SW480 (cell line): ENCODE data around the gene RBBP7.

ENCODE experiments used
- DNase-seq: peaks from one replicate; pipeline ENCODE4 v3.0.0-alpha.2; 2016; ENCODE audit warnings: low spot score

The RBBP7 gene

DNA sequence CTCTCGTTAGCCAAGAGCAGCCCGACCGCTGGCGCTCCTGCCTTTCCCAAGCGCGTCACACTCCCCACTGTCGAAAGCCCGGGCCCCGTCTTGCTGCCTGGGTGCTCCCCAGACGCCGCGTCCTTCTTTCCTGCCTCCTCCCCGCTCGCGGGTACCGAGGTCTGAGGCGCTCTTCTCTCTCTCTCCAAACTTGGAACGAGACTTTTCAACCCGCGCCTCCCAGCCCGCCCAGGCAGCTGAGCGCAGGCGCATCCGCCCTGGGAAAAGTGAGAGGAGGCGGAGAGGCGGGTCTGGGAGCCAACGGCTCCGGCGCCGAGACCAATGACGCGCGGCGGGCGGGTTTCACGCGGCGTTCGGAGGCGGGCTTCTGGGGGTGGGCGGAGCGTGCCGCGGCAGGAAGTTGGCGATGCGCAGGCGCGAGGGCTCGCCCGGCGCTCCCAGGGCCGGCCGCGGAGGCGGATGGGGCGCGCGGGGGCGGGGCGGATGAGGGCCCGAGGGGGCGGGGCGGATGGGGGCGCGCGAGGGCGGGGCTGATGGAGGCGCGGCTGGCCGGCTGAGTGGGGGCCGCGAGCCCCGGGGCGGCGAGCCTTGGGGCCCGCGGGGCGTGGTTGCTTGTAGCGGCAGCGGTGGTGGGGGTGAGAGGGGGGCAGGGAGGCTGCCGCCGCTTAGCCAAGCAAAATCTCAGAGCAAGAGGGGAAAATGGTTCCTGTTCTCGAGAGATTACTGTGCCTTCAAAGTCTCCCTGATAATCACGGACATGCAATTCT, at the start of gene RBBP7:
RBBP7 (minus strand) TSS at position 268 of the 767 bp plus-strand sequence. CDS start 309 bp downstream, outside the sequence.
- DNase-seq, result peak; percentile 89

DNA sequence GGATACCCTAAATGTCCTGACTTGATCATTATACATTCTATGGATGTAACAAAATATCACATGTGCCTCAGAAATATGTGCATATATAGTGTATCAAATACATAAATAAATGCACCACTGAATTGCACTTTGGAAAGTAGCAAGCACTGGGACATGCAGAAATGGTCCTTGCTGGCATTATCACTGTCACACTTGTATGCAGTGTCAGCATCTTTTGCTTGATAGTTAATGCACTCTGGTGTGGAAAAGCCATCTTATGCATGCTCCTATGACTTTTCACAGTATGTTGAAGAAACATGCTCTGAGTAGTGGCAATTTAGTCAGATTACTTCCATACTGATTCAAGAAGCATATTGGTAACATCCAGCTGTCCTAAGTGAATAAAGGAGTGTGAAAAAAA, 48.8 kb upstream of the RBBP7 start:
- DNase-seq, result no peak

DNA sequence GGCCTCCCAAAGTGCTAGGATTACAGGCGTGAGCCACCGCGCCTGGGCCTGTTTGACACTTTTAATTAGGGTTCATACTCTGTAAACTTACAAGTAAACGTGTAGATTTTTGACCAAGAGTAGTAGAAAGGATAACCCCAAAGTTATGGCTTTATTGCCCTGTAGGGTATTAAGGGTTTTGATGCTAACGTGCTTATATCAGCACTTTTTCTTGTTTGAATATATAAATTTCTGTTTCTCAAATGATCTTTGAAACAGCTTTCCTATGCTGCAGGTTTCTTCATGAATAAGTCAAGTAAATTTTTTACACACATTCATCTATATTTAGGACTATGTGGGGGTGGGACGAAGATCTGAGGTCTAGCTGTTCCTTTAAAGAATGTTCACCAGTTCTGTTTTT, 47.0 kb upstream of the RBBP7 start:
- DNase-seq, result no peak

DNA sequence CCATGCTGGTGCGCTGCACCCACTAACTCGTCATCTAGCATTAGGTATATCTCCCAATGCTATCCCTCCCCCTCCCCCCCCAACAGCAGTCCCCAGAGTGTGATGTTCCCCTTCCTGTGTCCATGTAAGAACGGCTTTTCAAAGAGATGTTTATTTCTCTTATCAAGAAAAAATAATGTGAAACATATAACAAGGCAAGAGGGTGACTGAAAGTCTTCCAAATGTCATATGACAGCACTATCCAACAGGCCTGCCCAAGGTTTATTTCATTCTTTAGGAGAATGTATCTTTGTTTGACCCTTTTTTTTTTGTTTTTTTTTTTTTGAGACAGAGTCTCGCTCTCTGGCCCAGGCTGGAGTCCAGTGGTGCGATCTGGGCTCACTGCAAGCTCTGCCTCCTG, 46.4 kb upstream of the RBBP7 start:
- DNase-seq, result no peak

DNA sequence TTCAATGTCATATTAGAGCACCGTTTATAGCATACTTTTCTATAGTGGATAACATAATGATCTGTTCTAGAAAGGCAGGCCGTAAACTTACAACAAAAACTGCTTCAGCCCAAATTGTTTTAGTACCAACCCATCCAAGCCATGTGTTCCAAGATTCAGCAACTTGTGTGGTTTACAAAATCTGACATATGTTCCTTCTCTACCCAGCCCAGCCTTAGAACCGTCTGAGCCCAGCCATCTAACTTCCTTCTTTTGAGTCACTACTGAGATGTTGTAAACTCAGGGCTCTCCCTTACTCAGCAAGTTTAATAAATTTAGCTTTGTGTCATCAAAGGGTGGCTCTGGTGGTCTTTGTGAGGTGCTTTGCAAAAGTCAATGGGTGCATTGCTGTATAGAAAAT, 43.9 kb upstream of the RBBP7 start:
- no peak for DNase-seq

DNA sequence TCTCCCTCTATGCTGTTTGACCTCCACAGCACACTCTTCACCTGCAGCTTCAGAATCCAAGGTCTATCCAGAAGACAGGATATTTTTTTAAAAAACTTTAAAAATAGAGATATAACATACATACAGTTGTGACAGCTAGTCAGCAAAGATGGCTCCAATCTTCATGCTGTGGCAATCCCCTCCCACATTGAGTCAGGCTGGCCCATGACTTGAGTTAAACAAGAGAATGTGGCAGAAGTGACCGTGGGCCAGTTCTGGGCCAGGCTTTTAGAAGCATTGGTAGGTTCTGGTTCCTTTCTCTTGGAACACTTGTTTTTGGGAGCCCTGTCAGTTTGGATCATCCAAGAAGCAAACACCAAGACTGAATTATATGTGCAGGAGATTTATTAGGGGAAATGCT, 40.2 kb upstream of the RBBP7 start:
- no peak for DNase-seq

DNA sequence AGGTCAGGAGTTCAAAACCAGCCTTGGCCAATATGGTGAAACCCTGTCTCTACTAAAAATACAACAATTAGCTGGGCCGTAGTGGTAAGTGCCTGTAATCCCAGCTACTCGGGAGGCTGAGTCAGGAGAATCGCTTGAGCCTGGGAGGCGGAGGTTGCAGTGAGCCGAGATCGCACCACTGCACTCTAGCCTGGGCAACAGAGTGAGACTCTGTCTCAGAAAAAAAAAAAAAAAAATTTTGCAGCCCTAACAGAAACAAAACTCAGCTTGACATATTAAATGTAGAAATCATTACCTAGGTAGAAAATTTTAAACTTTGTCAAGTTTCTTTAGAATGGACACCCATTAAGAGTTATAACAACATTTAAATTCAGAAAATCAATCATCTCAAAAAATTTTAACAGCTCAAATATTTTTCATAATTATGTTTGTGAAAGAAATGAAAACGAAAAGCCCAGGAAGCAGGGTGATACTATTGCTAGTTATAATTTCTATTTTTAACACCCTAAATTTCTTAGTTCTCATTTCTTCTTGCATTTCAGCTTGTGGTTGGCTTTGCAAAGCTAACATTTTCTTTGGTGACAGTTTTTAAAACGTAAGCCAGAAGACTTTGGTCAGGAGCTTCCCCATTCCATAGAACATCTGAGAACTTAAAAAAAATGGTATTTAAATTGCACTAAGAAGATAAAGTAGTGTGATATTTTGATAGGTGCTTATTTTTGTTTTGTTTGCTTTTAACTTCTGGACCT, 33.3 kb upstream of the RBBP7 start:
- DNase-seq, result no peak

DNA sequence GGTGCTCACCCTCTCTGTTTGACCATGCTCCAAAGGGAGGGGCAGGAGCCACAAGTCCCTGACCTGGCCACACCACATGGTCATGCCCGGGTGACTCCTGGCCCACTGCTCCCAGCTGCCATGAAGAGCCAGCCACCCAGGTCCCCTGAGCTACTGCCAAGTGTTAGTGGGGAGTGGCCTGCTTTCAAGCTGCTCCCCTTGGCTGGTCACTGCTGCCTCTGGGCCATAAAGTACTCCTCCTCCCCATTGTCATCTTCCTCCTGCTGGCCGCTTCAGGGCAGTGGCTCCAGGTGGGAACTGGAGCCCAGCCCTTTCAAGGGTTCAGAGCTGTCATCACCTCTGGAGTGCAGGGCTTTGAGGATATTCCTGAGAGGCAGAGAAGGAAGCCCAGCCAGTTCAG, 27.3 kb upstream of the RBBP7 start:
- no peak for DNase-seq

DNA sequence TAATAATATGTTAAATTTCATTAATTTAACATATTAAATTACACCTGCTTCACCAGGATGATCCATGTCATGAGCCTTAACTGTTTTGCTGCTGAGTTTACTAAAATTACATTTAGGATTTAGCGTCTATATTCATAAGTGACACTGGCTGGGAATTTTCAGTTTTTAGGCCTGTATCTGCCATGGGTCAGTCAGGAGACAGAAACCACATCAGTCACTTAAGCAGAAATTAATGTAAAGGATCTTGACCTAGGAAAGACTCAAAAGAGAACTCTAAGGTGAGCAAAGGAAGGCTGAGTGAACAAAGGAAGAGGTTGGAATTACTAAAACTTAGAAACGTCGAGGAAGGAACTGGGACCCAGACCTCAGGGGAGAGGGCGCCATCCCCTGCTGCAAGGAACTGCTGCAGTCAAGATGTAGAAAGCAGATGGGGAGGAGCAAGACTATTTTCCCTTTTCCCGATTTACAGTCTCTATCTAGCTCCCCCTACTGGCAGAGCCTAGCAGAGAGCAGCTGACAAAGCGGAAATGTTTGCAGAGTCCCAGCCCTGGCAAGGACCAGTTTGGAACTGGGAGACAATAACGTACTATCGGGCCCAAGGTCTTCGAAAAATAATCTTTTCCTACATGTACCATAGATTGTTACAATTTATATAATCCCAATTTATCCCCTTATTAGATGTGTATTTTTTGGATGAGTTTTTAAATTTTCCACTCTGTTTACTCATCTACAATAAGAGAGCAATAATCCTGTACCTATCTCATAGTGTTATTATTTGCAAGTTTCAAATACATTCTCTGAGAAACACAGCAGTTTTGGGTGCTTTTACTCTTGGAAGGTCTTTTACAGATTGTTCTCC, 22.6 kb upstream of the RBBP7 start:
- DNase-seq, result peak; percentile 67

DNA sequence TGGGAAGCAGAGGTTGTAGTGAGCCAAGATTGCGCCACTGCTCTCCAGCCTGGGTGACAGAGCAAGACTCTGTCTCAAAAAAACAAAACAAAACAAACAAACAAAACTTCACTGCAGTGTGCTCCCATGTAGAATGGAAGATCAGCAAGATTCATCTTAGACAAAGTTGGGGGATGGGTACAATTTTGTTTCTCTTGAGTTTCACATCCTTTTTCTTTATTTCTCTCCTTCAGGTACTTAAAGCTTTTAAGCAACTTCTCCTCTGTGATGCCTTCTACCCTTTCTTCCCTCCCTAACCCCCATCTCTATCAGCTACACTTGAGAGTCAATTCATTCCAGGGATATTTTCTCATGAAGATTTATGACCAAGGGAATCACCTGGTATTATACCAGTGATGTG, 15.5 kb upstream of the RBBP7 start:
- DNase-seq, result no peak

DNA sequence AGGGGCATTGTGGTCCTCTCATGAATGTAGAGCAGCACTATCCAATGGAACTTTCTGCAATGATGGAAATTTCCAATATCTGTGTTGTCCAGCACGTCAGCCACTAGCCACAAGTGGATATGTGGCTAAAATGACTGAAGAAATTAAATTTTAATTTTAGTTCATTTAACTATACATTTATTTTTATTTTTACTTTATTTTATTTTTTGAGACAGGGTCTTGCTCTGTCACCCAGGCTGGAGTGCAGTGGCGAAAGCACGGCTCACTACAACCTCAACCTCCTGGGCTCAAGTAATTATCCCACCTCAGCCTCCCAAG, 13.3 kb upstream of the RBBP7 start:
- DNase-seq, result no peak

DNA sequence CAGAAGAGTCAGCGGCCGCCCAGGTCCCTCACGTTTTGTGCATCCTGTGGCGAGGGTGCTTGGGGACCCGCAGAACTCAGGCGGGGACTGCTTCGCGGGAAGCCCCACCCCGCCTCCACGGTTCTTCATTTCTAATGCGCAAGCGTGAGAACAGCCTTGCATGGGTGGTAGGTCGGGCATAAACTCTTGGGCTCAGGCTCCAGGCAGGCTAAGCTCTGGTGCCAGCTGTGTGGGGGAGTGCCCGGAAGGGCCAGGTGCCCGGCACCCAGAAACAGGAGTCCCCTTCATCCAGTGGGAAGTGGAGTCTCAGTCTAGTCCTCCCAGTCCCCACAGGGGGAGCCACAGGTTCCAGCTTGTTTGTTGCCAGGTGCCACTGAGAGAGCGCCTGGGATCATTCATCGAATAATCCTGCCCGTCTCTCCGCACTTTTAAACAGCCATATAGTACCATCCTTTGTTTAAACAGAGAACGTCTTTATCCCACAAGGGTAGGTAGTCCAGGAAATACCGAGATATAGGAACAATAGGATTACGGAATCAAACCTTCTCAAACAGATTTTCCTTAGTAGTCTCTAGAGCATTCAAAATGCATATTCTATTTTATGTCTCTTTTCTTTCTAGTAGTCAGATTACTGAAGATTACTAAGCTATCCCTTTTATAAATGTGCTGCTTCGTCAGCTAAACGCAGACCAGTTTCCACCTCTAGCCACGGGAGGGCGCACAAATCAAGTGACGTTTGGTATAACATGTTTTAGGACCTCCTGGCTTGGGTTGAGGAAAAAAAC, 12.7 kb upstream of the RBBP7 start:
- peak; percentile 87 for DNase-seq

DNA sequence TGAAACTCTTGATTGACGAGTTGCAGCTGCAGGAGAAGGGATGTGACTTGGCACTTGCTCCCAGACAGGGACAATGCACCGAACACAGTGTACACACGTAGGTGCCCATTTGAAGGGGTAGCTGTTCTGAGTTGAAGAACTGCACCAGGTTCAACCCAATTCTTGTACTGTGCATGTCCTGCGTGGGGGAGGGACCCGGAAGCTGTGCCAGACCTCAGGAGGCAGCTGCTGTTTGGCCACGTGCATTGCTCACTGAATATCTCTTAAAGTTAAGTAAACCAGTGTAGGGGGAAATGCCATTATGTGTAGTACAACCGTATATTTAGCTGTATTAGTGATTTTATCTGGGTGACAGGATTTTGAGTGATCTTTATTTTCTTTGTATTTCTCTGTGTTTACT, 12.0 kb upstream of the RBBP7 start:
- DNase-seq, result peak; percentile 36

DNA sequence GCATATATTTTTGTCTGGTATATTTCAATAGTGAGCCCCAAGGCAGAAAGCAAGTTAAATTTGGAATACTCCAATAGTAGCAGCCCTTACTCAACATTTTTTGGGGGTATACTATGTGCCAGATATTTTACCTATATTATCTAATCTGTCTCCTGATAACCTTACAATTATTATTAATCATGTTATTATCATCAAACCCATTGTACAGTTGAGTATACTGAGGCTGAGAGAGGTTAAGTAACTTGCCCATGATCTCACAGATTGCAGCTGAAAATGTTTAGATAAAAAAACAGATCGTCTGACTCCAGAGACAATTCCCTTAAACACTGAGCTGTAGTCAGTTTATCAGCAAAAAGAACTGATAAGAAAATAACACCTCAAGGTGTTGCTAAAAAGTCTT, 6.5 kb upstream of the RBBP7 start:
- DNase-seq, result no peak

DNA sequence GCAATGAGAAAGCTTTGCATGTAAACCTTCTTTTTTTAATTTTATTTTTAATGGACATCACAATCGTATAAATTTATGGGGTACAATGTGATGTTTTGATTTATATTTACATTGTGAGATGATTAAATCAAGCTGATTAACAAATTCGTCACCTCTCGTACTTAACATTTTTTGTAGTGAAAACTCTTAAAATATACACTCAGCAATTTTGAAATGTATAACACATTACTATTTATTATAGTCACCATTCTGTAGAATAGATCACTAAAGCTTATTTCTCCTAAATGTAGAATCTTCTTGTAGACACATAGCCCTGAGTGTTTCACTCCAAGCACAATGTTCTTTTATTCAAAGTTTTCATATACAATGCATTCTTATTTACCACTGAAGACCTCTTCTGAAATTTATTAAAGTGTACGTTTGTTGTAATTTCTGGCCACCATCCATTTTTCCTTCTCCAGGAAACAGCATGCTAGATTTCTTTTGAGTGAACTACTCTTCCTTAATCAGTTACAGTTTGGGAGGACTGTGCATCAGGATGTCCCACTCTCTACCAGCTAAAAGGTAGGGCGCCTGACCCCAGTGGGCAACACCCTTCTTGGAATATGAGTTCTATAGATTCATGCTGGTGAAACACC, 4.4 kb upstream of the RBBP7 start:
- no peak for DNase-seq

DNA sequence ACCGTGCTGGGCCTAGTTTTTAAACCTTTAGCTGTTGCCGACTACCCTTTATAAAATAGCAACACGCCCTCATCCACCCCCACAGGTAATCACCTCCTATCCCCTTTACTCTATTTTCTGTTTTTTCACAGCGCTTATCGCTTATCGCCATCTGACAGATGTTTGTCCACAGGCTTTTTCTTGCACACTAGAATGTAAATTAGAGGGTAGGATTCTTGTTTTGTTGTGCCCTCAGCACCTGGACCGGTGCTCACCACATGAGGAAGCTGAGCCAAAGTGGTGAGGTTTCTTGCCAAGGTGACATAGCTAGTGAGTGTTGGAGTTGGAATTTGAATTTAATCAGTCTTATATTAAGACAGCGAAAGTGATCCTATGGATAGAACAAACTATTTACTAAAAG, 2.9 kb upstream of the RBBP7 start:
- no peak for DNase-seq

DNA sequence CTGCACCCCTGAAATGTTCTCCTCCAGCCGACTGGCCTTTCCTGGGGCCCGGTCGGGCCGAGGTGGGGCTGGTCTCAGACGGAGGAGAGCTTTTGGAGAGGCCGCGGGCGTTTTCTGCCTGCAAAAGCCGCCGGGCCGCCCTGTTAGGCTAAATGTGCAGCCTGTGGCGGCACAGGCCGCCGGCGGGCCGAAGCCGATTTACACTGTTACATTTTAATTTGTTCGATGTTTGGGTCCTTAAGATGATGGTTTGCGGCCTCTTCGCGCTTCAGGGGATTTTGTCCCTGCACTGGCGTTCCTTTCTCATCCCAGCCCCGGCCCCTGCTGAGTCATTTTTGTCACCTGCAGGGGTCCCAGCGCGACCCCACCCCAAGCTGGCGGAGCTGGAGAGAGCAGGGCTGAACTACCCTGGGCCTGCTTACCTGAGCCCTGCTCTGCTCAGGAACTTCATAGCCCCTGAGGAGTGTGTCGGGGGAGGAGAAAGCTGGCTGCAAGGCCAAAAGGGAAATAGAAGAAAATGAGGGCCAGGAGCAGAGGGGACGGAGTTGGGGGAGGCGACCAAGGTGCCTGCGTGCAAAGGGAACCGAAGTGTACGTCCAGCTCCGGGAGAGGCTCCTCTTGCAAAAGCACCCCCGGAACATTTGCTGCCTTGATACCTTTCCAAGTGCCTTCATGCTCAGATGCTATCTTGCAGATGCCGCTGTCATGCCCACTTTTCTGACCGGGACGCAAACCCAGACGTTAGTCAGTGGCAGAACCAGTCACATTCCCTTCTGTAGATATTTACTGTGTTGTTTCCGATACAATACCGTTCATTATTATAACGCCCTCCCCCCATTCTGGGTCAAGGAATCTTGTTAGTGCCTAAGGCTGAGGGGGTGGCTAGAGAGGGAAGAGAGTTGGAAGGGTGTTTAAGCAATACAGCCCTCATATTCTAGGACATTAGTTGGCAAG, 977 bp upstream of the RBBP7 start:
- DNase-seq, result peak; percentile 44

DNA sequence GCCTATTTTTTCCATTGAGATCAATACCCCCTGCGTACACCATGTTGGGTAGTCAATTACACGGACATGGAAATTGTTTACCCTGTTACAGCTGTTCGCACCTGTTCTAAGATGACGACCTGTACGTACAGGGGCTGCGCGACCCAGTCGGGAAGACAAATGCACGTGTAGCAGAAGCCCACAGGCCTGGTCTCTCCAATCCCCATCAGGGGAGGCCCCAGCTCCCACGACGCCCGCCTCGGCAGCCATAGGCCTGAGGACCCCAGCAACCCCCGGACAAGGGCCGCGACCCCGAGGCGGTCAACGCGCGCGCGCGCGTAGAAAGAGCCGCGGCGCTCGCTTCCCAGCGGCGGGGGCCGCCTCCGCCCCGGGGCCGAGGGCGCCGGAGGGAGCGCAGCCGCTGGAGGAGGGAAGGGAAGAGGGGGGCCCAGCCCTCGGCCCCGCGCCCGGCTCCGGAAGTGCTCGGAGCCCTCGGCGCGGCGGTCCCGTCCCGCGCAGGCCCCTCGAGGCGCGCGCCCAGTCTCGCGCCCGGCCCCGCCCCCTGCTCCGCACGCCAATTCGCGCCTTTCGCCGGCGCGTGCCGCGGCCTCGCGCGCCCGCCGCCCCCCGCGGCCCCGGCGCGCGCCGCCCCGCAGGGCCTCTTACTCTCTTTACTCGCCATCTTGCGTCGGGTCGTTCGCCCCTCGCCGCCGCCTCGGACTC, 618 bp downstream of the RBBP7 start:
- DNase-seq, result peak; percentile 51

DNA sequence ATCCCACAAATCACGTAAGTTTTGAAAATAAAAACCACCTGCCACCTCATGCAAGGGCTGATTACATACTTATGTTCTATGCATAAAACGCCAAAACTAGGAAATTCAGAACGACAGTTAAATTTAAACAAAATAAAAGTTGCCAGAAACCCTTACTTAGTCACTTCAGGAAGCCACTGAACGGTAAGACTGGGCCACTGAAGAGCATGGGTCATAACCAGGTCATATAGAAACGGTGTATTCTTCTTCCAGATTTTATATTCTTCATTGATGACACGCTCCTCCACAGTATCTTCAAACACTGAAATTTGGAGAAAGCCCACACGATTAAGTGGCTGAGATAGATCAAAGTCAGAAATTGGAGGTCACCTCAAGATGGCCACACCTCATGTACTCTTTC, 1.2 kb downstream of the RBBP7 start:
- no peak for DNase-seq

DNA sequence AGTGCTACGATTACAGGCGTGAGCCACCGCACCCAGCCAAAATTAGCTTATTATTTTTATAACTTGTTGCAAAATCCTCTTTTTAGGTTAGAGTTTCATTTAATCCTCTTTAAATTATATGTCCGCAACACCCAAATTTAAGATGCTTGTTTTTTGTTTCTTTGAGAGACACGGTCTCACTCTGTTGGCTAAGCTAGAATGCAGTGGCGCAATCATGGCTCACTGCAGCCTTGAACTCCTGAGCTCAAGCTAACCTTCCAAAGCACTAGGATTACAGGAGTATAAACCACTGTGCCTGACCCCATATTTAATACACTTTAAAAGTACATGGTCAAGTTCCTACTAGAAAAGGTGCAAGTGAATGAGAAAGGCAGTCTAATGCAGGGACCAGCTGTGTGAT, 2.2 kb downstream of the RBBP7 start:
- no peak for DNase-seq
